Activated CD4-positive, alpha-beta T cell treated with anti-CD3 and anti-CD28 coated beads, Interleukin-10, Interleukin-2, amounts not matched to agents 100 ng/mL and 50 ng/mL, durations not matched to agents 16 hours and 8 hours (primary cell): Measurements from ENCODE around the gene PRRC2B.

Experiments used
- DNase-seq: peaks from one replicate; pipeline ENCODE4 v3.0.0-alpha.2; 2020

PRRC2B gene

GRCh38 chr9:131410044-131410491 lies 16.2 kb downstream of the PRRC2B start:
- DNase-seq: peak; percentile 68

- no peak for DNase-seq
Measured at GRCh38 chr9:131411719-131412681, 18.1 kb downstream of the PRRC2B start.

- no peak for DNase-seq
Measured at GRCh38 chr9:131416509-131416908, 22.6 kb downstream of the PRRC2B start.

GRCh38 chr9:131417264-131418142 lies 23.6 kb downstream of the PRRC2B start:
- DNase-seq: no peak

- no peak for DNase-seq
Measured at GRCh38 chr9:131418143-131419025, 24.5 kb downstream of the PRRC2B start.

GRCh38 chr9:131419026-131419614 lies 25.2 kb downstream of the PRRC2B start:
- DNase-seq: peak; percentile 44

GRCh38 chr9:131419716-131420115 lies 25.8 kb downstream of the PRRC2B start:
- DNase-seq: no peak

GRCh38 chr9:131420980-131421624 lies 27.2 kb downstream of the PRRC2B start:
- no peak for DNase-seq

- no peak for DNase-seq
Measured at GRCh38 chr9:131421691-131422090, 27.8 kb downstream of the PRRC2B start.

- DNase-seq: no peak
Measured at GRCh38 chr9:131422241-131422792, 28.4 kb downstream of the PRRC2B start.

- no peak for DNase-seq
Measured at GRCh38 chr9:131423171-131423581, 29.3 kb downstream of the PRRC2B start.

GRCh38 chr9:131426545-131426944 lies 32.7 kb downstream of the PRRC2B start:
- no peak for DNase-seq

- DNase-seq: no peak
Measured at GRCh38 chr9:131429121-131430012, 35.5 kb downstream of the PRRC2B start.

GRCh38 chr9:131432050-131432449 lies 38.2 kb downstream of the PRRC2B start:
- no peak for DNase-seq

GRCh38 chr9:131432597-131433301 lies 38.9 kb downstream of the PRRC2B start:
- no peak for DNase-seq

- no peak for DNase-seq
Measured at GRCh38 chr9:131433302-131433854, 39.5 kb downstream of the PRRC2B start.

GRCh38 chr9:131434673-131435072 lies 40.8 kb downstream of the PRRC2B start:
- DNase-seq: no peak

- DNase-seq: no peak
Measured at GRCh38 chr9:131436376-131436775, 42.5 kb downstream of the PRRC2B start.

GRCh38 chr9:131436865-131437271 lies 43.0 kb downstream of the PRRC2B start:
- DNase-seq: no peak
